T-helper 17 cell (primary cell): Measurements from ENCODE around the gene DYRK2. TPM values are rescaled to one million over a fixed set of nuclear protein-coding genes. Genes with fewer than 3 reads are reported as not detected.

Experiments used
- ATAC-seq: fragments of 150-1000 bp; cut with Tn5 transposase; 2 replicates; pipeline ENCODE4 v1.10.0; 2021; ENCODE audit warnings: mild to moderate bottlenecking, moderate library complexity
- DNase-seq, 3 donors: peaks; one replicate each; pipeline versions ENCODE4 v3.0.0 to v3.0.0-alpha.2; 2020 to 2021
- H3K9me3 ChIP-seq: one replicate; pipeline ENCODE4 v1.7.0; 2013; ENCODE audit warnings: low read length, mild to moderate bottlenecking; ENCODE audit not compliant: control insufficient read depth, poor library complexity, severe bottlenecking
- H3K27ac Mint-ChIP-seq: one replicate; pipeline ENCODE4 v1.8.0; 2022; ENCODE audit warnings: mild to moderate bottlenecking, moderate library complexity, mixed read lengths
- H3K27me3 Mint-ChIP-seq: one replicate; pipeline ENCODE4 v1.8.0; 2022; ENCODE audit warnings: mixed read lengths
- H3K36me3 Mint-ChIP-seq: one replicate; pipeline ENCODE4 v1.8.0; 2022; ENCODE audit warnings: low read depth, mixed read lengths
- H3K4me1 Mint-ChIP-seq: one replicate; pipeline ENCODE4 v1.8.0; 2022; ENCODE audit warnings: mild to moderate bottlenecking, mixed read lengths
- H3K4me3 Mint-ChIP-seq: one replicate; pipeline ENCODE4 v1.8.0; 2022; ENCODE audit warnings: mild to moderate bottlenecking, moderate library complexity, mixed read lengths
- total RNA-seq, 4 donors: library from RNA in 2 of 4; stranded (reverse) in 2 of 4; gene quantifications; one replicate each; pipeline ENCODE4 v1.2.3 and lab custom pipeline; 2022 to 2026

The DYRK2 gene
- 10 to 100 TPM; 85.6 to 88.9 TPM for total RNA-seq
- total RNA-seq (lab: John Stamatoyannopoulos, UW), result 151 to 223 reads per million in 2 donors

DNA sequence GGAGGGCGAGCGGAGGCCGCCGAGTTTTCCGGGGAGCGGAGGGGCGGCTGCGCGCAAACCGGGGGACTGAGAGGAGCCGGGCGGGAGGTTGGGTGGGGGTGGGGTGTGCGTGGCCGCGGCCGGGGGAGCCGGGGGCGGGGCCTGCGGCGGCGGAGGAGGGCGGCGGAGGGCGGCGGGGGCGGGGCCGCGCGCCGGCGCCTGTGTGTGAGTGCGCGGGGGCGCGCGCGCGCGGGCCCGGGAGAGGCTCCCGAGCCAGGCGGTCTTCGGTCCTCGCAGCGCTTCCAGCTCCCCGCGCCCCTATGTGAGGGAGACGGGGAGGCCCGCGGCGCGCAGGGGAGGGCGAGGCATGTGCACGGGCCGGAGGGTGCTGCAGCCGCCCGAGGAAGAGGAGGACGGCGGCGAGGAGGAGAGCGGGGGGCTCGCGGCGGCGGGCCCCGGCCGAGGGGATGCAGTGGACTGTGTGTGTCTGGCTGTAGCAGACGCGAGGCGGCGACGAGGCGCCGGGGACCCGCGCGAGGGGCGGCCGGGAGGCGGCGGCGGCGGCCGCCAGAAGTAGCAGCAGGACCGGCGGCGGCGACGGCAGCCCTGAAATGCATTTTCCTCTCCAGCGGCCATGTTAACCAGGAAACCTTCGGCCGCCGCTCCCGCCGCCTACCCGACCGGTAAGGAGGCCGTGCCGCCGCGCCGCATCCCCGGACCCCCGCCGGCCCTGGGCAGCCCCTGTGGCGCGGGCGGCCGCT lies at the start of gene DYRK2:
Gene DYRK2, plus strand, starts transcription at position 225 of the 740 bp plus-strand sequence. Its CDS starts 389 bp downstream, at position 614.
- peak; percentile 71 for ATAC-seq
- H3K27ac Mint-ChIP-seq, result peak within 1 kb of the TSS; percentile 96
- no peaks in the 10 kb centered on the region for H3K27me3 Mint-ChIP-seq
- H3K36me3 Mint-ChIP-seq, result peaks cover 10% of the 10 kb centered on the region
- DNase-seq, result peak; percentile 68 to 84 (median 76)
- H3K4me1 Mint-ChIP-seq, result peaks cover 37% of the 10 kb centered on the region
- peak within 1 kb of the TSS; percentile 100 for H3K4me3 Mint-ChIP-seq
- H3K9me3 ChIP-seq, result no peaks in the 10 kb centered on the region

- H3K36me3 Mint-ChIP-seq, result peaks cover 2% of the 10 kb centered on the region
- H3K9me3 ChIP-seq, result no peaks in the 10 kb centered on the region
- H3K4me1 Mint-ChIP-seq, result peaks cover 8% of the 10 kb centered on the region
These were observed 48.9 kb upstream of the DYRK2 start for GRCh38 chr12:67599691-67600090.

GRCh38 chr12:67601126-67601525 lies 47.4 kb upstream of the DYRK2 start:
- Mint-ChIP-seq H3K36me3 (peaks cover 2% of the 10 kb centered on the region), H3K4me3 (no peak overlapping the region), H3K4me1 (peaks cover 7% of the 10 kb centered on the region), H3K27ac (no peak overlapping the region), H3K27me3 (no peaks in the 10 kb centered on the region)
- H3K9me3 ChIP-seq, result no peaks in the 10 kb centered on the region
- DNase-seq (no peak), ATAC-seq (no peak)

More at GRCh38 chr12:67599691-67600090, 48.9 kb upstream of the DYRK2 start:
- ATAC-seq, result no peak
- H3K4me3 Mint-ChIP-seq, result no peak overlapping the region
- H3K27ac Mint-ChIP-seq, result no peak overlapping the region
- DNase-seq, result no peak
- no peaks in the 10 kb centered on the region for H3K27me3 Mint-ChIP-seq

DNA sequence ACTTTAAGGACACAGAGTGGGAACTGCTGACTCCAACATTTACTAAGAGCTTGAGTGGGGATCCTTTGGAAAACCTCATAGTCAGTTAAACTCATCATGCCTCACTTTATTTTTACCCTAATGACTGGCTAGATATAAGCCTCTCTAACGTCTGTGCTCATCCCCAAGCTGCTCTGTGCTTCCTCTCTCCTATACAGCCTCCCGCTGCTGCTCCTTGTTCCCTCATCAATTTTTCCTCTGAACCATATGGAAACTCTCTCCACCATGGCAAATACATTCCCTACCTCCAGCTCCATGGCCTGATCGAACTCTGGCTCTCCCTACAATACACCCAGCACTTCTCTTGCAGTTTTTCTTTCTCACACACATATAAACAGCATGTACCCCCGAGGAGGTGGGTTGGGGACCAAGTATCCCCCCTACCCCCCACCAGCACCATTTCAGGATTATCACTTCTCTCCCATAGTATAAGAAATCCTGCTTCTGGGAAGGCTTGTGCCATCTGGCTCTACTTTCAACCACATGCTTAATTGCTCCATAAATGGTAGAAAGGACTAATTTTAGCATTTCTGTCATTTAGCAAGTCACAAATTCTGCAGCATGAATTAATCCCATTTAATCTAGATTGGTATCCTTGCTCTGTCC lies 39.2 kb upstream of the DYRK2 start:
- Mint-ChIP-seq H3K4me3 (no peak overlapping the region), H3K4me1 (peaks cover 6% of the 10 kb centered on the region), H3K27ac (no peak overlapping the region), H3K36me3 (peaks cover 2% of the 10 kb centered on the region), H3K27me3 (peaks cover 5% of the 10 kb centered on the region)
- DNase-seq (no peak), ATAC-seq (no peak)
- no peaks in the 10 kb centered on the region for H3K9me3 ChIP-seq

GRCh38 chr12:67613040-67613439 lies 35.5 kb upstream of the DYRK2 start:
- Mint-ChIP-seq H3K27ac (no peak overlapping the region), H3K27me3 (peaks cover 5% of the 10 kb centered on the region), H3K36me3 (peaks cover 4% of the 10 kb centered on the region), H3K4me3 (no peak overlapping the region), H3K4me1 (peaks cover 11% of the 10 kb centered on the region)
- ATAC-seq (no peak), DNase-seq (no peak)
- H3K9me3 ChIP-seq, result no peaks in the 10 kb centered on the region

- no peaks in the 10 kb centered on the region for H3K9me3 ChIP-seq
- Mint-ChIP-seq H3K4me3 (no peak overlapping the region), H3K4me1 (peaks cover 9% of the 10 kb centered on the region), H3K36me3 (peaks cover 2% of the 10 kb centered on the region), H3K27ac (peak overlapping the region; percentile 44), H3K27me3 (no peaks in the 10 kb centered on the region)
- DNase-seq (no peak), ATAC-seq (no peak)
These were observed 30.9 kb upstream of the DYRK2 start for GRCh38 chr12:67617629-67618028.

- no peak overlapping the region for H3K4me3 Mint-ChIP-seq
- peaks cover 2% of the 10 kb centered on the region for H3K36me3 Mint-ChIP-seq
- H3K9me3 ChIP-seq, result no peaks in the 10 kb centered on the region
- no peak for DNase-seq
- no peak overlapping the region for H3K27ac Mint-ChIP-seq
- no peak for ATAC-seq
- no peaks in the 10 kb centered on the region for H3K27me3 Mint-ChIP-seq
- peaks cover 5% of the 10 kb centered on the region for H3K4me1 Mint-ChIP-seq
These were observed 30.2 kb upstream of the DYRK2 start for GRCh38 chr12:67618303-67618702.

DNA sequence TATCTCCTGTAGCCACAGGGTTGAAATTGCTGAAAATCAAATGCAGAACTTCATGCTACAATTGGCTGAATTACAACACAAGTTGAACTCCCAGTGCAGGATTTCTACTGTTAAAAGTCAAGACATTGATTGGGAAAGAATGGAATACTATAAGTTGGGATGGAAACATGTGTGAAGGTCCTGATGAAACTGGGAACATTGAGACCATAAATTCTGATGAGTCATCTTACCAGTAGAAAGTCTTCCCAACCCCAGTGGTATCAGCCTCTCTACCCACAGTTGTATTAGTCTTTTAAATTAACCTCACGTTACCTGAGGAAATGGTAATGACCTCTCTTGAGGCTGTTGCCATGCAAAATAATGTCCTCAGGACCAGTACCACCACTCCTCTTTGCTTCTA lies 27.4 kb upstream of the DYRK2 start:
- no peaks in the 10 kb centered on the region for H3K9me3 ChIP-seq
- ATAC-seq (no peak), DNase-seq (no peak)
- peaks cover 7% of the 10 kb centered on the region for H3K4me1 Mint-ChIP-seq
- no peaks in the 10 kb centered on the region for H3K27me3 Mint-ChIP-seq
- H3K27ac Mint-ChIP-seq, result no peak overlapping the region
- H3K4me3 Mint-ChIP-seq, result no peak overlapping the region
- peaks cover 4% of the 10 kb centered on the region for H3K36me3 Mint-ChIP-seq

DNA sequence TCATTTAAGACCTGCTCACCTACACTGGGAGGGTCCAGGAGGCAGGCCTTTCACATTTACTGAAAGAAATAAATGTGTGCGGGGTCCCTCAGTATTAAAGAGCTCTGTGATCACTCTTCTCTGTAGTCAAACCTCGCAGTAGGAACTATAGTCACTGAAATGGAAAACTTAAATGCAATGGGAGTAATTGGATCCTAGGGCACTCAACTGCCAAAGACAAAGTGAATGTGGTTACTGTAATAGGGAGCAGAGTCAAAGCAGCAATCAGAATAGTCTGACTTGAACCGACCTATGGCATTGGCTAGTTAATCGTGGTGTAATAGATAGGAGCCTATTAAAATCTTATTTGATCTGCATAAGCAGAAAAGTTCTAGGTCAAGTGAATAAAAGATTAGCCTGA lies 26.6 kb upstream of the DYRK2 start:
- peaks cover 4% of the 10 kb centered on the region for H3K36me3 Mint-ChIP-seq
- no peak overlapping the region for H3K4me3 Mint-ChIP-seq
- H3K27ac Mint-ChIP-seq, result no peak overlapping the region
- no peak for DNase-seq
- H3K9me3 ChIP-seq, result no peaks in the 10 kb centered on the region
- H3K4me1 Mint-ChIP-seq, result peaks cover 7% of the 10 kb centered on the region
- H3K27me3 Mint-ChIP-seq, result no peaks in the 10 kb centered on the region
- ATAC-seq, result no peak

- Mint-ChIP-seq H3K36me3 (peaks cover 2% of the 10 kb centered on the region), H3K27me3 (no peaks in the 10 kb centered on the region), H3K4me1 (peaks cover 3% of the 10 kb centered on the region), H3K4me3 (no peak overlapping the region), H3K27ac (no peak overlapping the region)
- H3K9me3 ChIP-seq, result no peaks in the 10 kb centered on the region
- DNase-seq, result no peak
- ATAC-seq, result no peak
These were observed 25.3 kb upstream of the DYRK2 start for GRCh38 chr12:67623259-67623658.

GRCh38 chr12:67624355-67624754 lies 24.2 kb upstream of the DYRK2 start:
- Mint-ChIP-seq H3K4me1 (peaks cover 8% of the 10 kb centered on the region), H3K4me3 (no peak overlapping the region), H3K27ac (no peak overlapping the region), H3K36me3 (peaks cover 2% of the 10 kb centered on the region), H3K27me3 (no peaks in the 10 kb centered on the region)
- DNase-seq (no peak), ATAC-seq (no peak)
- no peaks in the 10 kb centered on the region for H3K9me3 ChIP-seq

GRCh38 chr12:67625004-67625403 lies 23.5 kb upstream of the DYRK2 start:
- peaks cover 2% of the 10 kb centered on the region for H3K36me3 Mint-ChIP-seq
- H3K27me3 Mint-ChIP-seq, result no peaks in the 10 kb centered on the region
- peaks cover 12% of the 10 kb centered on the region for H3K4me1 Mint-ChIP-seq
- H3K9me3 ChIP-seq, result no peaks in the 10 kb centered on the region
- H3K27ac Mint-ChIP-seq, result no peak overlapping the region
- no peak for ATAC-seq
- no peak for DNase-seq
- H3K4me3 Mint-ChIP-seq, result no peak overlapping the region

- no peak for ATAC-seq
- H3K4me1 Mint-ChIP-seq, result peaks cover 22% of the 10 kb centered on the region
These were observed 22.4 kb upstream of the DYRK2 start for GRCh38 chr12:67626156-67626555.

More at GRCh38 chr12:67626156-67626555, 22.4 kb upstream of the DYRK2 start:
- Mint-ChIP-seq H3K27me3 (no peaks in the 10 kb centered on the region), H3K4me3 (no peak overlapping the region), H3K36me3 (peaks cover 2% of the 10 kb centered on the region), H3K27ac (no peak overlapping the region)
- no peaks in the 10 kb centered on the region for H3K9me3 ChIP-seq
- DNase-seq, result no peak
